ENCODE data around the gene ZC2HC1B. TPM values are rescaled to one million over a fixed set of nuclear protein-coding genes. Genes with fewer than 3 reads are reported as not detected.
A peak's percentile ranks its signal among the peaks of the same experiment; 100 is the strongest.
"Not testable (repeated sequence)": the region's sequence is repeated elsewhere in the genome, so short reads cannot be mapped to it uniquely, and the experiment has no call there.

Gene ZC2HC1B
- total and polyA plus RNA-seq, 4 experiments from 2014 or later: not detected

DNA sequence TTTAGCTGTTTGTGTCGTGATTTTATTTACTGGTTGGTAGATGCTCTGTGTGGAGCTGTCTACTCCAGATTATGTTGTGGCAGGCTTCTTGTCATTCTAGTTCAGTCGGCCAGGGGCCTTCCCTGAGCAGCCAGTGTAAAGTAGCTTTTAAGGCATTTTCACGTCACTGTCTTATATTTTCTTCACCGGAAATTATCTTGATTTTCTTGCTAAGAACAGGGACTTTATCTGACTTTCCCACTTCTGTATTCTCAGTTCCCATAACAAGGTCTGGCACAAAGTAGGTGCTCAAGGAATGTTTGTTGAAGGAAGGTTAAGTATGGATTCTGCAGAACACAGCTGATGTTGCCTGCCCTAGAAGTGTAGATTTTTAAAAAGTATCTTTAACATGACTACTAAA, 20.3 kb upstream of the ZC2HC1B start:
- ChIA-PET POLR2A (ENCODE audit: partially characterized antibody) (interaction anchor here (1.0 to 3.8 kb wide), 6 partner anchors 21 to 1688 kb away, joined by 3 to 21 read pairs (median 4); partner anchors contain the start of genes ADAT2, FUCA2, PEX3 and ZC2HC1B), CTCF (ENCODE audit: partially characterized antibody) (interaction anchor here (0.8 to 2.8 kb wide), 7 partner anchors 18 to 335 kb away, joined by 3 to 8 read pairs (median 4); no protein-coding TSS in a partner anchor)
- Mint-ChIP-seq H3K4me3 (peak overlapping the region; percentile 93 to 97 (median 95)), H3K36me3 (peaks cover 32 to 44% of the 10 kb centered on the region in 2 donors), H3K9me3 (no peaks in the 10 kb centered on the region), H3K4me1 (peaks cover 22 to 39% (median 30%) of the 10 kb centered on the region in 4 donors), H3K27me3 (no peaks in the 10 kb centered on the region), H3K27ac (peak overlapping the region; percentile 96 to 99 (median 98))
- intact Hi-C loops (cut with micrococcal nuclease): loop anchor here (5.0 to 10.0 kb wide), 2 partner anchors 251 to 307 kb away; partner anchors contain the start of gene SF3B5
- Histone ChIP-seq H3K4me1 (ENCODE audit: insufficient read depth, low read length) (peaks cover 15% of the 10 kb centered on the region), H3K36me3 (ENCODE audit: insufficient read depth, low read length) (peaks cover 38% of the 10 kb centered on the region), H3K27me3 (ENCODE audit: insufficient read depth, low read length) (no peaks in the 10 kb centered on the region), H3K9me3 (ENCODE audit: control insufficient read depth in 1 of 2, low read length in 2 of 2) (no peaks in the 10 kb centered on the region), H3K4me3 (ENCODE audit: low read length in 2 of 2) (peak overlapping the region; percentile 54 to 90), H3K27ac (ENCODE audit: low read depth, low read length) (peak overlapping the region; percentile 92)
- peak in 2 of 5 donors; percentile 3 to 19 for DNase-seq

DNA sequence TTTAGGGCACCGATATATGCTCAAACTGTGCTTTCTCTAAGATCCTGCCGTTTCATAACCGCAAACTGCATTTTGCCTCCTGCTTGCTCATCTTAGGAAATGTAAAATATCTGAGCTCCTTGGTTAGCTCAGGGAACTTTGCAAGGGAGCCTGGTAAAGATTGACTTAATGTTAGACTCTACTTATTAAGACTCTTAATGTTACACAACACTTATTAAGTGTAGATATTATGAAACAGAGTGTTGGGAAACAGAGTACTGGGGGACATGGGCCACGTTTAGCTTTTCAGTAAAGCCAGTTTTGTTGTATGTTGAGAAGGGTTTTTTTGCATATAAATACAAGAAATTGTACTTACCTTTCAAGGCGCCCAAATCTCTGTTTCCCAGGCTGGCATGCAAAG, 19.2 kb upstream of the ZC2HC1B start:
- Histone ChIP-seq H3K36me3 (ENCODE audit: insufficient read depth, low read length) (peaks cover 48% of the 10 kb centered on the region), H3K27ac (ENCODE audit: low read depth, low read length) (no peak overlapping the region), H3K9me3 (ENCODE audit: control insufficient read depth in 1 of 2, low read length in 2 of 2) (no peaks in the 10 kb centered on the region), H3K4me1 (ENCODE audit: insufficient read depth, low read length) (peaks cover 15% of the 10 kb centered on the region), H3K4me3 (ENCODE audit: low read length in 2 of 2) (no peak overlapping the region), H3K27me3 (ENCODE audit: insufficient read depth, low read length) (no peaks in the 10 kb centered on the region)
- peak overlapping the region in 1 of 8 donors; percentile 20 for H3K4me3 Mint-ChIP-seq
- H3K27me3 Mint-ChIP-seq: no peaks in the 10 kb centered on the region
- peaks cover 23 to 49% (median 38%) of the 10 kb centered on the region in 4 donors for H3K4me1 Mint-ChIP-seq
- DNase-seq: no peak
- H3K27ac Mint-ChIP-seq: peak overlapping the region in 2 of 7 donors; percentile 37 to 42
- intact Hi-C loops (cut with micrococcal nuclease): loop anchor here (10.0 kb wide), 1 partner anchor 250 kb away; the partner anchor contains the start of gene SF3B5
- no peaks in the 10 kb centered on the region for H3K9me3 Mint-ChIP-seq
- ChIA-PET CTCF (ENCODE audit: partially characterized antibody) (interaction anchor here (1.4 kb wide), 1 partner anchor 269 kb away, joined by 7 read pairs; no protein-coding TSS in a partner anchor), POLR2A (ENCODE audit: partially characterized antibody) (interaction anchor here (3.8 kb wide), 1 partner anchor 395 kb away, joined by 21 read pairs; the partner anchor contains the start of genes ADAT2 and PEX3)
- H3K36me3 Mint-ChIP-seq: peaks cover 42 to 55% of the 10 kb centered on the region in 2 donors

DNA sequence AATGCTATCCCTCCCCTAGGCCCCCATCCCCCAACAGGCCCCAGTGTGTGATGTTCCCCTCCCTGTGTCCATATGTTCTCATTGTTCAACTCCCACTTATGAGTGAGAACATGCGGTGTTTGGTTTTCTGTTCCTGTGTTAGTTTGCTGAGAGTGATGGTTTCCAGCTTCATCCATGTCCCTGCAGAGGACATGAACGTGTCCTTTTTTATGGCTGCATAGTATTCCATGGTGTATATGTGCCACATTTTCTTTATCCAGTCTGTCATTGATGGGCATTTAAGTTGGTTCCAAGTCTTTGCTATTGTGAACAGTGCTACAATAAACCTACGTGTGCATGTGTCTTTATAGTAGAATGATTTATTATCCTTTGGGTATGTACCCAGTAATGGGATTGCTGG, 12.6 kb upstream of the ZC2HC1B start:
- H3K27me3 ChIP-seq (ENCODE audit: insufficient read depth, low read length); H3K27ac Mint-ChIP-seq; H3K4me1 ChIP-seq (ENCODE audit: insufficient read depth, low read length); H3K27ac ChIP-seq (ENCODE audit: low read depth, low read length); H3K9me3 ChIP-seq (ENCODE audit: control insufficient read depth in 1 of 2, low read length in 2 of 2); H3K4me3 Mint-ChIP-seq; intact Hi-C loops (cut with micrococcal nuclease); POLR2A ChIA-PET (ENCODE audit: partially characterized antibody); H3K27me3 Mint-ChIP-seq; DNase-seq; H3K4me3 ChIP-seq (ENCODE audit: low read length in 2 of 2); CTCF ChIA-PET (ENCODE audit: partially characterized antibody): not testable (repeated sequence)
- Mint-ChIP-seq H3K36me3 (peaks cover 93 to 94% of the 10 kb centered on the region in 2 donors), H3K4me1 (peaks cover 13 to 57% (median 43%) of the 10 kb centered on the region in 4 donors), H3K9me3 (peaks cover 0 to 11% (median 2%) of the 10 kb centered on the region in 8 donors)
- H3K36me3 ChIP-seq (ENCODE audit: insufficient read depth, low read length): peaks cover 48% of the 10 kb centered on the region

DNA sequence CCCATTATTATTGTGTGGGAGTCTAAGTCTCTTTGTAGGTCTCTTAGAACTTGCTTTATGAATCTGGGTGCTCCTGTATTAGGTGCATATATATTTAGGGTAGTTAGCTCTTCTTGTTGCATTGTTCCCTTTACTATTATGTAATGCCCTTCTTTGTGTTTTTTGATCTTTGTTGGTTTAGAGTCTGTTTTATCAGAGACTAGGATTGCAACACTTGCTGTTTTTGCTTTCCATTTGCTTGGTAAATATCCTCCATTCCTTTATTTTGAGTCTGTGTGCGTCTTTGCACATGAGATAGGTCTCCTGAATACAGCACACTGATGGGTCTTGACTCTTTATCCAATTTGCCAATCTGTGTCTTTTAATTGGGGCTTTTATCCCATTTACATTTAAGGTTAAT, 9.2 kb upstream of the ZC2HC1B start:
- Mint-ChIP-seq H3K9me3 (peaks cover 0 to 11% (median 2%) of the 10 kb centered on the region in 8 donors), H3K4me1 (peaks cover 7 to 41% (median 31%) of the 10 kb centered on the region in 4 donors), H3K27ac (peak overlapping the region in 2 of 7 donors; percentile 13 to 14), H3K36me3 (peaks cover 94% of the 10 kb centered on the region in 2 donors)
- POLR2A ChIA-PET (ENCODE audit: partially characterized antibody); H3K4me3 Mint-ChIP-seq; H3K9me3 ChIP-seq (ENCODE audit: control insufficient read depth in 1 of 2, low read length in 2 of 2); intact Hi-C loops (cut with micrococcal nuclease); H3K27me3 ChIP-seq (ENCODE audit: insufficient read depth, low read length); H3K27ac ChIP-seq (ENCODE audit: low read depth, low read length); CTCF ChIA-PET (ENCODE audit: partially characterized antibody); H3K4me3 ChIP-seq (ENCODE audit: low read length in 2 of 2); H3K27me3 Mint-ChIP-seq; DNase-seq; H3K4me1 ChIP-seq (ENCODE audit: insufficient read depth, low read length): not testable (repeated sequence)
- peaks cover 47% of the 10 kb centered on the region for H3K36me3 ChIP-seq (ENCODE audit: insufficient read depth, low read length)

DNA sequence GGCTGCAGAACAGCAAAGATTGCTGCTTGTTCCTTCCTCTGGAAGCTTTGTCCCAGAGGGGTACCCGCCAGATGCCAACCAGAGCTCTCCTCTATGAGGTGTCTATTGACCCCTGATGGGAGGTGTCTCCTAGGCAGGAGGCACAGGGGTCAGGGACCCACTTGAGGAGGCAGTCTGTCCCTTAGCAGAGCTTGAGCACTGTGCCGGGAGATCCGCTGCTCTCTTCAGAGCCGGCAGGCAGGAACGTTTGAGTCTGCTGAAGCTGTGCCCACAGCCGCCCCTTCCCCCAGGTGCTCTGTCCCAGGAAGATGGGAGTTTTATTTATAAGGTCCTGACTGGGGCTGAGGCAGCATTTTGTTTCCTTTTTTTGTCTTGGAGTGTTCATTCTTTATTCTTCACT, 7.5 kb upstream of the ZC2HC1B start:
- CTCF ChIA-PET (ENCODE audit: partially characterized antibody); H3K4me3 Mint-ChIP-seq; H3K9me3 Mint-ChIP-seq; H3K4me3 ChIP-seq (ENCODE audit: low read length in 2 of 2); DNase-seq; POLR2A ChIA-PET (ENCODE audit: partially characterized antibody); H3K27ac Mint-ChIP-seq; intact Hi-C loops (cut with micrococcal nuclease); H3K27me3 Mint-ChIP-seq; H3K9me3 ChIP-seq (ENCODE audit: control insufficient read depth in 1 of 2, low read length in 2 of 2); H3K27me3 ChIP-seq (ENCODE audit: insufficient read depth, low read length); H3K27ac ChIP-seq (ENCODE audit: low read depth, low read length); H3K4me1 ChIP-seq (ENCODE audit: insufficient read depth, low read length): not testable (repeated sequence)
- Mint-ChIP-seq H3K36me3 (peaks cover 89 to 90% of the 10 kb centered on the region in 2 donors), H3K4me1 (peaks cover 7 to 39% (median 27%) of the 10 kb centered on the region in 4 donors)
- H3K36me3 ChIP-seq (ENCODE audit: insufficient read depth, low read length): peaks cover 47% of the 10 kb centered on the region

DNA sequence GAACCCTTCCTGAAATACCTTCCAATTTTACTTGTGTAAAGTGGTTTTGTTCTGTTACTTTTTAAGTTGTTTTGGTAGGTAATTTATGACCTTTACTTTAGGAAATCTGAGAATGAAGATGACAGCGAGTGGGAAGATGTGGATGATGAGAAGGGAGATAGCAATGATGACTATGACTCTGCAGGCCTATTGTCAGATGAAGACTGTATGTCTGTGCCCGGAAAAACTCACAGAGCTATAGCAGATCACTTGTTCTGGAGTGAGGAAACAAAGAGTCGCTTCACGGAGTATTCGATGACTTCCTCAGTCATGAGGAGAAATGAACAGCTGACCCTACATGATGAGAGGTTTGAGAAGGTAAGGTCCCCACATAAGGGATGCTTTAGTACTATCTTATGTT, 6.6 kb upstream of the ZC2HC1B start:
- H3K9me3 ChIP-seq (ENCODE audit: control insufficient read depth in 1 of 2, low read length in 2 of 2): no peaks in the 10 kb centered on the region
- Mint-ChIP-seq H3K4me3 (no peak overlapping the region), H3K9me3 (peaks cover 0 to 3% (median 1%) of the 10 kb centered on the region in 8 donors), H3K4me1 (peaks cover 2 to 30% (median 22%) of the 10 kb centered on the region in 4 donors), H3K36me3 (peaks cover 84 to 86% of the 10 kb centered on the region in 2 donors), H3K27me3 (no peaks in the 10 kb centered on the region), H3K27ac (no peak overlapping the region)
- H3K27me3 ChIP-seq (ENCODE audit: insufficient read depth, low read length): no peaks in the 10 kb centered on the region
- no peak overlapping the region for H3K27ac ChIP-seq (ENCODE audit: low read depth, low read length)
- POLR2A ChIA-PET (ENCODE audit: partially characterized antibody): no interaction called here
- intact Hi-C loops (cut with micrococcal nuclease): no loop called here
- DNase-seq: no peak
- H3K36me3 ChIP-seq (ENCODE audit: insufficient read depth, low read length): peaks cover 50% of the 10 kb centered on the region
- H3K4me3 ChIP-seq (ENCODE audit: low read length in 2 of 2): no peak overlapping the region
- CTCF ChIA-PET (ENCODE audit: partially characterized antibody): interaction anchor here (1.8 kb wide), 1 partner anchor 83 kb away, joined by 4 read pairs; no protein-coding TSS in a partner anchor
- no peaks in the 10 kb centered on the region for H3K4me1 ChIP-seq (ENCODE audit: insufficient read depth, low read length)

DNA sequence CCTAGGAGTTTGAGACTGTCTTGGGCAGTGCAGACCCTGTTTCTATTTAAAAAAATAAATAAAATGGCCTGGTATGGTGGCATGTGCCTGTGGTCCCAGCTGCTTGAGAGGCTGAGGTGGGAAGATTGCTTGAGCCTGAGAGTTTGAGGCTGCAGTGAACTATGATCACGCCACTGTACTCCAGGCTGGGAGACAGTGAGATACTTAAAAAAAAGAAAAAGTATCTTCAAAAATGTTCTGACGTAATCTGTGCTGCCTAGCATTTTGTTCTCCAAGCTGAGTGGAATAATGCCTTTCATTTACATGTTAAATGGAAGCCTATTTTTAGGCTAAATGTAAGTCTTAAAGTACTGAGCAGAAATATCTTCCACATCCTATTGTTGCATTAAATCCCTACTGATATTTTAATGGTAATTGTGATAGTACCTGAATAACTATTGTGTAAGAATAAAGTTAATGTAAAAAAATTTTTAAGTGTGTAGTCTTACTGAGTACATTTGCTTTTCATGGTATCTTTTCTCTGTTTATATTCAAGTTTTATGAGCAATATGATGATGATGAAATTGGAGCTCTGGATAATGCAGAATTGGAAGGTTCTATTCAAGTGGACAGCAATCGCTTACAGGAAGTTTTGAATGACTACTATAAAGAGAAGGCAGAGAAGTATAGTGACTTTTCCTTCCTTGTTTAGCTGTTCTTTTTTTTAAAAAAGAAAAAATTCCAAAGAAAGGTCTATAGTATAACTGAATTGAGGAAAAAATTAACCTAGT, 4.2 kb upstream of the ZC2HC1B start:
- Mint-ChIP-seq H3K27ac (no peak overlapping the region), H3K36me3 (peaks cover 80% of the 10 kb centered on the region in 2 donors), H3K4me3 (no peak overlapping the region), H3K9me3 (peaks cover 0 to 3% (median 0%) of the 10 kb centered on the region in 8 donors), H3K4me1 (peaks cover 0 to 9% (median 5%) of the 10 kb centered on the region in 4 donors), H3K27me3 (no peaks in the 10 kb centered on the region)
- H3K36me3 ChIP-seq (ENCODE audit: insufficient read depth, low read length): peaks cover 62% of the 10 kb centered on the region
- H3K9me3 ChIP-seq (ENCODE audit: control insufficient read depth in 1 of 2, low read length in 2 of 2): no peaks in the 10 kb centered on the region
- POLR2A ChIA-PET (ENCODE audit: partially characterized antibody): no interaction called here
- no peak overlapping the region for H3K4me3 ChIP-seq (ENCODE audit: low read length in 2 of 2)
- no peak for DNase-seq
- CTCF ChIA-PET (ENCODE audit: partially characterized antibody): no interaction called here
- no peak overlapping the region for H3K27ac ChIP-seq (ENCODE audit: low read depth, low read length)
- H3K4me1 ChIP-seq (ENCODE audit: insufficient read depth, low read length): no peaks in the 10 kb centered on the region
- intact Hi-C loops (cut with micrococcal nuclease): no loop called here
- no peaks in the 10 kb centered on the region for H3K27me3 ChIP-seq (ENCODE audit: insufficient read depth, low read length)
